H1 (cell line): ENCODE data around the gene MYPN. TPM values are rescaled to one million over a fixed set of nuclear protein-coding genes. Genes with fewer than 3 reads are reported as not detected.

ENCODE experiments used
- CTCF ChIA-PET: fragments of 300-600 bp; sonication (Branson Sonifier 250); formaldehyde crosslinking; loops from one replicate; lab custom pipeline; 2021; ENCODE audit not compliant: partially characterized antibody; lab: Charles Lee
- POLR2A ChIA-PET: fragments of 300-600 bp; sonication (Branson Sonifier 250); formaldehyde crosslinking; loops from one replicate; lab custom pipeline; 2021; ENCODE audit warnings: inconsistent platforms; ENCODE audit not compliant: partially characterized antibody; lab: Charles Lee
- DNase-seq, 2 experiments: peaks; one replicate each; pipeline versions ENCODE4 v3.0.0 to v3.0.0-alpha.2; 2010 to 2022; ENCODE audit warnings: low spot score in 2 of 2, low read depth in 1 of 2, mixed read lengths in 1 of 2
- FAIRE-seq: peaks from 2 replicates; lab custom pipeline; 2011; peaks lifted over from hg19 to GRCh38; lab: Jason Lieb, UNC
- H2AFZ ChIP-seq: 2 replicates; pipeline ENCODE4 v1.8.1; 2012; ENCODE audit warnings: low read length, inconsistent platforms
- H2AK5ac ChIP-seq: 2 replicates; pipeline ENCODE4 v1.6.1; 2013; ENCODE audit warnings: low read depth, low read length
- H2BK120ac ChIP-seq: replicated peaks from 2 replicates; pipeline ENCODE3; 2013; ENCODE audit warnings: low read depth, low read length, inconsistent platforms
- H2BK12ac ChIP-seq: 2 replicates; pipeline ENCODE4 v1.6.1; 2013; ENCODE audit warnings: low read depth, low read length
- H2BK15ac ChIP-seq: 2 replicates; pipeline ENCODE4 v1.6.1; 2013; ENCODE audit warnings: low read length
- H2BK20ac ChIP-seq: 2 replicates; pipeline ENCODE4 v1.6.1; 2013; ENCODE audit warnings: low read length
- H2BK5ac ChIP-seq: 2 replicates; pipeline ENCODE4 v1.6.1; 2013; ENCODE audit warnings: low read depth, low read length
- H3K14ac ChIP-seq: 2 replicates; pipeline ENCODE4 v1.6.1; 2013; ENCODE audit warnings: inconsistent platforms; ENCODE audit not compliant: insufficient read length
- H3K18ac ChIP-seq: 2 replicates; pipeline ENCODE4 v1.6.1; 2013; ENCODE audit warnings: low read length; ENCODE audit errors: extremely low read depth
- H3K23ac ChIP-seq: 2 replicates; pipeline ENCODE4 v1.6.1; 2013; ENCODE audit warnings: inconsistent platforms; ENCODE audit not compliant: insufficient read length
- H3K23me2 ChIP-seq: 2 replicates; pipeline ENCODE4 v1.6.1; 2013; ENCODE audit warnings: low read depth, low read length
- H3K27ac ChIP-seq: 2 replicates; pipeline ENCODE4 v1.6.1; 2011; ENCODE audit warnings: low read depth, low read length, inconsistent platforms
- H3K27me3 ChIP-seq, 4 experiments: replicated peaks in 1 of 4; 1 replicate in 1 of 4; 2 replicates in 3 of 4; pipeline versions ENCODE4 v1.6.1 to v1.8.1; 2011 to 2013; ENCODE audit warnings: low read length in 3 of 4, mild to moderate bottlenecking in 3 of 4, inconsistent platforms in 2 of 4, mixed read lengths in 2 of 4, moderate library complexity in 1 of 4; ENCODE audit not compliant: control insufficient read depth in 3 of 4, insufficient read depth in 3 of 4; ENCODE audit errors: extremely low read depth in 1 of 4
- H3K36me3 ChIP-seq, 4 experiments: 2 replicates each; pipeline versions ENCODE4 v1.6.1 to v1.8.1; 2011 to 2013; ENCODE audit warnings: mild to moderate bottlenecking in 4 of 4, low read length in 3 of 4, moderate library complexity in 2 of 4, control low read depth in 1 of 4, inconsistent platforms in 1 of 4; ENCODE audit not compliant: insufficient read depth in 4 of 4, control insufficient read depth in 2 of 4
- H3K4ac ChIP-seq: replicated peaks from 2 replicates; pipeline ENCODE3; 2013; ENCODE audit warnings: low read length, low read depth, mixed read lengths, inconsistent platforms; ENCODE audit not compliant: insufficient read length
- H3K4me1 ChIP-seq, 4 experiments: replicated peaks in 1 of 4; 1 replicate in 1 of 4; 2 replicates in 3 of 4; pipeline versions ENCODE4 v1.6.1 to v1.8.1; 2011 to 2013; ENCODE audit warnings: low read length in 3 of 4, inconsistent platforms in 2 of 4, mixed read lengths in 1 of 4; ENCODE audit not compliant: insufficient read depth in 4 of 4, control insufficient read depth in 3 of 4
- H3K4me2 ChIP-seq, 2 experiments: 2 replicates each; pipeline versions ENCODE4 v1.6.1 to v1.8.1; 2011 to 2013; ENCODE audit warnings: low read depth in 2 of 2, low read length in 2 of 2, control low read depth in 1 of 2, inconsistent platforms in 1 of 2, mild to moderate bottlenecking in 1 of 2; ENCODE audit not compliant: insufficient read depth in 1 of 2
- H3K4me3 ChIP-seq, 4 experiments: fragments of 200-600, 300-600 bp in 1 of 4; sonication (generic), shearing (Covaris generic), sonication (Bioruptor Twin) in 1 of 4; 2 replicates each; pipeline versions ENCODE4 v1.5.1 to v1.8.1; 2011 to 2016; ENCODE audit warnings: low read length in 4 of 4, low read depth in 3 of 4, control low read depth in 2 of 4, inconsistent platforms in 2 of 4, mild to moderate bottlenecking in 2 of 4, mixed read lengths in 1 of 4, moderate library complexity in 1 of 4; ENCODE audit not compliant: insufficient read depth in 2 of 4; ENCODE audit errors: extremely low read depth in 1 of 4
- H3K56ac ChIP-seq: replicated peaks from 2 replicates; pipeline ENCODE3; 2013; ENCODE audit warnings: low read depth, mild to moderate bottlenecking, mixed read lengths, low read length, inconsistent platforms; ENCODE audit not compliant: insufficient read length
- H3K79me1 ChIP-seq: 2 replicates; pipeline ENCODE4 v1.6.1; 2013; ENCODE audit warnings: low read depth, low read length, control low read depth
- H3K79me2 ChIP-seq, 2 experiments: 2 replicates each; pipeline versions ENCODE4 v1.6.1 to v1.8.1; 2012 to 2013; ENCODE audit warnings: low read length in 2 of 2, mild to moderate bottlenecking in 2 of 2, inconsistent platforms in 1 of 2; ENCODE audit not compliant: insufficient read depth in 2 of 2, control insufficient read depth in 1 of 2
- H3K9ac ChIP-seq, 4 experiments: replicated peaks in 1 of 4; 1 replicate in 1 of 4; 2 replicates in 3 of 4; pipeline versions ENCODE4 v1.6.1 to v1.8.1; 2011 to 2013; ENCODE audit warnings: low read depth in 3 of 4, low read length in 3 of 4, control low read depth in 2 of 4, mild to moderate bottlenecking in 2 of 4, moderate library complexity in 2 of 4, inconsistent platforms in 1 of 4; ENCODE audit errors: extremely low read depth in 1 of 4
- H3K9me3 ChIP-seq, 2 experiments: 2 replicates each; pipeline versions ENCODE4 v1.6.1 to v1.8.1; 2012 to 2013; ENCODE audit warnings: mild to moderate bottlenecking in 2 of 2, moderate library complexity in 2 of 2, control low read depth in 1 of 2, inconsistent platforms in 1 of 2, low read depth in 1 of 2, low read length in 1 of 2, mixed read lengths in 1 of 2; ENCODE audit not compliant: insufficient read depth in 2 of 2
- H4K20me1 ChIP-seq, 2 experiments: replicated peaks in 1 of 2; 2 replicates each; pipeline versions ENCODE3 to v1.8.1; 2011 to 2013; ENCODE audit warnings: inconsistent platforms in 2 of 2, low read length in 2 of 2, mild to moderate bottlenecking in 1 of 2; ENCODE audit not compliant: insufficient read depth in 2 of 2, control insufficient read depth in 1 of 2
- H4K5ac ChIP-seq: 2 replicates; pipeline ENCODE4 v1.6.1; 2013; ENCODE audit warnings: low read length, low read depth, mixed read lengths, inconsistent platforms; ENCODE audit not compliant: insufficient read length
- H4K8ac ChIP-seq: 2 replicates; pipeline ENCODE4 v1.8.0; 2013; ENCODE audit warnings: mild to moderate bottlenecking, moderate library complexity, low read length, inconsistent platforms; ENCODE audit not compliant: insufficient read depth; ENCODE audit errors: extremely low read depth
- H4K91ac ChIP-seq: replicated peaks from 2 replicates; pipeline ENCODE3; 2013; ENCODE audit warnings: low read length, mixed read lengths, inconsistent platforms; ENCODE audit not compliant: insufficient read length
- BCL11A ChIP-seq, 2 experiments: IDR thresholded peaks; one replicate each; pipeline ENCODE4 v1.6.1; 2011; ENCODE audit warnings: low read depth in 2 of 2, low read length in 2 of 2, mild to moderate bottlenecking in 2 of 2
- MAX ChIP-seq: IDR thresholded peaks from 2 replicates; pipeline ENCODE4 v1.6.1; 2012; ENCODE audit warnings: inconsistent platforms
- SIN3A ChIP-seq, 2 experiments: IDR thresholded peaks in 1 of 2; conservative IDR thresholded peaks in 1 of 2; 2 replicates each; pipeline ENCODE4 v1.6.1; 2011 to 2012; ENCODE audit warnings: low read length in 2 of 2, improper control_type of control experiment in 1 of 2, low read depth in 1 of 2, mild to moderate bottlenecking in 1 of 2
- SRF ChIP-seq: IDR thresholded peaks from 2 replicates; pipeline ENCODE4 v1.6.1; 2011; ENCODE audit warnings: mild to moderate bottlenecking, low read depth, low read length, moderate library complexity
- WGBS, 2 experiments: shearing (Covaris generic) in 1 of 2; methylation state at CpG; one replicate each; pipeline versions ENCODE4 v1.1.6 to v1.1.7; 2013 to 2015; ENCODE audit warnings: low lambda C conversion rate in 2 of 2, mixed read lengths in 2 of 2, inconsistent platforms in 1 of 2, low coverage in 1 of 2, missing lambda C conversion rate in 1 of 2; ENCODE audit not compliant: insufficient replicate concordance in 2 of 2, insufficient coverage in 1 of 2, insufficient read length in 1 of 2; ENCODE audit errors: extremely low coverage in 1 of 2, missing lambda C conversion rate in 1 of 2; 5-methylcytosine and 5-hydroxymethylcytosine counted together
- polyA plus RNA-seq, 7 experiments: library from polyadenylated mRNA; depleted of rRNA in 3 of 7; stranded (reverse) in 5 of 7; unstranded in 2 of 7; fragments of >200 nt in 5 of 7; fragments of 200-250 nt in 2 of 7; gene quantifications; 1 replicate in 5 of 7; 2 replicates in 1 of 7; 4 replicates in 1 of 7; pipeline versions ENCODE4 v1.2.1 to v1.2.3, GENCODE V29; 2011 to 2013; ENCODE audit warnings: missing spikeins in 2 of 7, mixed read lengths in 2 of 7
- total RNA-seq: library from RNA; stranded (reverse); fragmentation: NEBNext Ultra II Directional; extraction: Animal tissue kit (Norgen Biotek cat#: 25700); gene quantifications from 2 replicates; pipeline ENCODE4 v1.2.1, GENCODE V29; 2021

MYPN gene
- total and polyA plus RNA-seq, 2 of the 8 experiments (the other 6 are each of a cell fraction or from before 2014, with no cell fraction given) = not detected

- Histone ChIP-seq H4K8ac (no peak overlapping the region), H2AFZ (no peak overlapping the region), H3K9ac (no peak overlapping the region)
Measured at GRCh38 chr10:68180490-68180889, 71.2 kb downstream of the MYPN start.

More at GRCh38 chr10:68180490-68180889, 71.2 kb downstream of the MYPN start:
- ChIA-PET CTCF (interaction anchor here (0.6 to 1.1 kb wide), 4 partner anchors 10 to 371 kb away, joined by 3 to 4 read pairs (median 3); no protein-coding TSS in a partner anchor), POLR2A (no interaction called here)
- no peak overlapping the region for H2BK120ac ChIP-seq
- no peak overlapping the region for H4K5ac ChIP-seq
- H3K9me3 ChIP-seq = no peaks in the 10 kb centered on the region
- no peak overlapping the region for H4K91ac ChIP-seq
- H2BK15ac ChIP-seq = no peak overlapping the region
- no peaks in the 10 kb centered on the region for H3K79me2 ChIP-seq
- H4K20me1 ChIP-seq = no peaks in the 10 kb centered on the region
- TF ChIP-seq SRF (no peak), SIN3A (conservative IDR thresholded peaks at IDR 0.05 in 1 of 2, IDR thresholded peaks at IDR 0.05 in 1 of 2; ENCODE audit: low read depth in 1 of 2, low read length in 2 of 2) (no peak), BCL11A (IDR thresholded peaks at IDR 0.05; ENCODE audit: low read depth in 2 of 2, low read length in 2 of 2) (no peak), MAX (no peak)
- H2BK20ac ChIP-seq = no peak overlapping the region
- H3K4me1 ChIP-seq = no peaks in the 10 kb centered on the region
- H3K36me3 ChIP-seq = no peaks in the 10 kb centered on the region
- no peak overlapping the region for H3K4me3 ChIP-seq
- FAIRE-seq (no peak), DNase-seq (no peak)
- H3K56ac ChIP-seq = no peak overlapping the region
- H2BK5ac ChIP-seq = no peak overlapping the region
- H3K4ac ChIP-seq = no peak overlapping the region
- no peak overlapping the region for H3K14ac ChIP-seq
- no peak overlapping the region for H2AK5ac ChIP-seq
- no peaks in the 10 kb centered on the region; the same call in 1 of the 2 replicates for H3K23me2 ChIP-seq
- H3K27ac ChIP-seq = no peak overlapping the region
- no peak overlapping the region for H3K23ac ChIP-seq
- 92% methylated on average over 3 of the region's 3 CpGs; no CpG with 5 or more reads in 1 of the 2 experiments for WGBS, 2 experiments
- no peak overlapping the region for H2BK12ac ChIP-seq
- no peaks in the 10 kb centered on the region for H3K27me3 ChIP-seq
- no peak overlapping the region for H3K18ac ChIP-seq
- no peak overlapping the region for H3K4me2 ChIP-seq
- no peaks in the 10 kb centered on the region for H3K79me1 ChIP-seq
